ENCODE data around the gene PTRH1.

DNA sequence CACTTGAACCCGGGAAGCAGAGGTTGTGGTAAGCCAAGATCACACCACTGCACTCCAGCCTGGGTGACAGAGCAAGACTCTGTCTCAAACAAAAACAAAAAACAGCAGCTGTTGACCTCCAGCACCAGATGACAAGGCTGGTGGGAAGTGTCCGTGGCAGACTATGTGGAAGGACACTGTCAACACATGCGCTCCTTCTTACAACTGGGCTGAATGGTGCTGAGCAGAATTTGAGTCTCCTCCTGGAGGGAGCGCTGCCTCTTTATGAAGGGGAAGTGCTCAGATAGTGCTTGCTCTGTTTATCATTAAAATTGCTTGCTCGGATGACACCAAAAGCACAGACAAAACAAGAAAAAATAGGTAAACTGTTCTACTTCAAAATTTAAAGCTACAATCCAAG is 17.9 kb downstream of the PTRH1 start:
- TF ChIP-seq, protein P1, sequence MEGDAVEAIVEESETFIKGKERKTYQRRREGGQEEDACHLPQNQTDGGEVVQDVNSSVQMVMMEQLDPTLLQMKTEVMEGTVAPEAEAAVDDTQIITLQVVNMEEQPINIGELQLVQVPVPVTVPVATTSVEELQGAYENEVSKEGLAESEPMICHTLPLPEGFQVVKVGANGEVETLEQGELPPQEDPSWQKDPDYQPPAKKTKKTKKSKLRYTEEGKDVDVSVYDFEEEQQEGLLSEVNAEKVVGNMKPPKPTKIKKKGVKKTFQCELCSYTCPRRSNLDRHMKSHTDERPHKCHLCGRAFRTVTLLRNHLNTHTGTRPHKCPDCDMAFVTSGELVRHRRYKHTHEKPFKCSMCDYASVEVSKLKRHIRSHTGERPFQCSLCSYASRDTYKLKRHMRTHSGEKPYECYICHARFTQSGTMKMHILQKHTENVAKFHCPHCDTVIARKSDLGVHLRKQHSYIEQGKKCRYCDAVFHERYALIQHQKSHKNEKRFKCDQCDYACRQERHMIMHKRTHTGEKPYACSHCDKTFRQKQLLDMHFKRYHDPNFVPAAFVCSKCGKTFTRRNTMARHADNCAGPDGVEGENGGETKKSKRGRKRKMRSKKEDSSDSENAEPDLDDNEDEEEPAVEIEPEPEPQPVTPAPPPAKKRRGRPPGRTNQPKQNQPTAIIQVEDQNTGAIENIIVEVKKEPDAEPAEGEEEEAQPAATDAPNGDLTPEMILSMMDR (IDR thresholded peaks at IDR 0.05; ENCODE audit: borderline replicate concordance, extremely low read depth, low read length, poor library complexity, severe bottlenecking): no peak
- TF ChIP-seq EZH2 (IDR thresholded peaks at IDR 0.05; ENCODE audit: borderline replicate concordance, low read depth, low read length, severe bottlenecking): no peak
